ENCODE data around the gene SEC22C.

Gene SEC22C

DNA sequence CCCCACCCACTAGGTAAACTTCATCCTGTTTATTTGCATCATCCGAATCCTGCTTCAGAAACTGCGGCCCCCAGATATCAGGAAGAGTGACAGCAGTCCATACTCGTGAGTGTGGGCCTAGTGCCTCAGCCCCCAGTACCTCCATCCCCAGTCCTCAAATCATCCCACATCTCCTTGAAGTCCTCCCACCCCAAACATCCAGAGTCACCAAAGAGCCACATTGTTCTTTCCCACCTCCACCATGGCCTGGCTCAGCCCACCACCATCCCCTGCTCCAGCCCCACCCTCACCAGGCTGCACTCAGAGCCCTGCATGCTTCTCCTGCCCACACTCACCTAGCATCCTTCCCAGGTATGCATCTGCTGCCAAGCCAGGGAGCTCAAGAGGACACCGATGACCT lies 49.5 kb downstream of the SEC22C start:
- H3K4me3 ChIP-seq (ENCODE audit: low read depth, low read length): no peak overlapping the region
- TF ChIP-seq CTCF (IDR thresholded peaks at IDR 0.05; ENCODE audit: low read depth, low read length): no peak

DNA sequence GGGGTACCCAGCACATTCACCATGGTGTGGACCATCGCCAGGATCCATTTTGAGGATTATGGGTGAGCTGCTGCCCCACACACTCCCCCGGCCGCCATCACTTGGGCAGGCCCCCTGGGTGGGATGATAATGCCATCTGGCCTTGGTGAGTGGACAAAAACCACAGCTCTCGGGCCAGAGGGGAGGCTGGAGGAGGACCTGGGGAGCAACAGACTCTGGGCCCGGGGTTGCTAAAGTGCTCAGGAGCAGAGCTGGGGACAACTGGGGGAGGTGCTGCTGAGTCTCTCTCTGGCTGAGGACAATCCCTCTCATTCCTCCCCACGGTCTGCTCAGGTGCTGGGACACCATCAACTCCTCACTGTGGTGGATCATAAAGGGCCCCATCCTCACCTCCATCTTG lies 50.3 kb downstream of the SEC22C start:
- H3K4me3 ChIP-seq (ENCODE audit: low read depth, low read length): no peak overlapping the region
- no peak for TF ChIP-seq CTCF (IDR thresholded peaks at IDR 0.05; ENCODE audit: low read depth, low read length)

- no peak for TF ChIP-seq CTCF (IDR thresholded peaks at IDR 0.05; ENCODE audit: low read depth, low read length)
- no peak overlapping the region for H3K4me3 ChIP-seq (ENCODE audit: low read depth, low read length)
Measured at GRCh38 chr3:42530073-42530472, 51.7 kb downstream of the SEC22C start.

DNA sequence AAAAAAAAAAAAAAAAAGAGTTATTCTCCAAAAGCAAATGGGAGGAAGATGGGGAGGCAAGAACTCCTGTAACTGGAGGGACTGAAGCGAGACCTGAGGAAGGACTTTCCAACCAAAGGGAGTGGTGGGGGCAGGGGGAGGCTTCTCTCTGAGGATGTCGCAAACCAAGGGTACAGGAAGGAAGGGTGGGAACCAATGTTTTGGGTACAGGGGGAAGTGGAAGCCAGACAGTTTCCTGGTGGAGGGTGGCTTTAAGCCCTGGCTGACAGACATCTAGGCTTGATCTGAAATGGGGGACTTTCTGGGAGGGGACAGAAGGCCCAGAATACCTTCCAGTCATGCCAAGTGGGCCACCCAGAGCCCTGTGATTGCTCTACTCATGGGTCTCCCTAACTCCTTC lies 52.3 kb downstream of the SEC22C start:
- H3K4me3 ChIP-seq (ENCODE audit: low read depth, low read length): no peak overlapping the region
- no peak for TF ChIP-seq CTCF (IDR thresholded peaks at IDR 0.05; ENCODE audit: low read depth, low read length)

- H3K4me3 ChIP-seq (ENCODE audit: low read depth, low read length): no peak overlapping the region
- no peak for TF ChIP-seq CTCF (IDR thresholded peaks at IDR 0.05; ENCODE audit: low read depth, low read length)
Measured at GRCh38 chr3:42527368-42527917, 54.3 kb downstream of the SEC22C start.

GRCh38 chr3:42526616-42527367 lies 55.0 kb downstream of the SEC22C start:
- no peak overlapping the region for H3K4me3 ChIP-seq (ENCODE audit: low read depth, low read length)
- no peak for TF ChIP-seq CTCF (IDR thresholded peaks at IDR 0.05; ENCODE audit: low read depth, low read length)

DNA sequence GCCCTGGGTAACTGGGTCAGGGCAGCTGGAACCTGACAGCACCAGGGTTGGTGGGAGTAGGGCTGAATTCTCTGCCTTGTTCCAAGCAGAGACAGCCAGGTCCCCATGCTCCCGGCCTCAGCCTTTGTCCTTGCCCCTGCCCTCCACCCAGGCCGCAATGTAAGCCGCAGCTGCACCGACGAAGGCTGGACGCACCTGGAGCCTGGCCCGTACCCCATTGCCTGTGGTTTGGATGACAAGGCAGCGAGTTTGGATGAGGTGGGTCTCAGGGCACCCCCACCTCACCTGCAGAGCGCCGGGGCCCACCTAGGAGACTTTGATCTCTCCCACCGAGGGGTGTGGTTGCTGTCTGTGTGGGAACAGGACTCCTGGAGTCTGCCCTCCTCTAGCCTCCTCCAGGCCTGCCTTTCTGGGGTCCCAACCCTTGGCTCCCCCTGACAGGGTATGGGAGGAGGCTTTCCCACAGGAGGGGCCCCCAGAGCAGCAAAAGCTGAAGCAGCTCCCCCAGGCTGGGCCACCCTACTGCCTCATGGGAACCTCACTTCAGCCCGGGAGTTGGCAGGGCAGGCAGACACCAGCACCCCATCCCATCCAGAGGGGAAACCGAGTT lies 55.9 kb downstream of the SEC22C start:
- H3K4me3 ChIP-seq (ENCODE audit: low read depth, low read length): no peak overlapping the region
- TF ChIP-seq CTCF (IDR thresholded peaks at IDR 0.05; ENCODE audit: low read depth, low read length): no peak

Measured in WI38 (cell line).